Activated CD8-positive, alpha-beta memory T cell treated with anti-CD3 and anti-CD28 coated beads, Interleukin-2, amount 50 U/mL, for 48 hours (primary cell): ENCODE measurements around the gene RIMS4.

Source experiments
- DNase-seq: peaks from one replicate; pipeline ENCODE4 v3.0.0-alpha.2; 2020

Gene RIMS4

DNA sequence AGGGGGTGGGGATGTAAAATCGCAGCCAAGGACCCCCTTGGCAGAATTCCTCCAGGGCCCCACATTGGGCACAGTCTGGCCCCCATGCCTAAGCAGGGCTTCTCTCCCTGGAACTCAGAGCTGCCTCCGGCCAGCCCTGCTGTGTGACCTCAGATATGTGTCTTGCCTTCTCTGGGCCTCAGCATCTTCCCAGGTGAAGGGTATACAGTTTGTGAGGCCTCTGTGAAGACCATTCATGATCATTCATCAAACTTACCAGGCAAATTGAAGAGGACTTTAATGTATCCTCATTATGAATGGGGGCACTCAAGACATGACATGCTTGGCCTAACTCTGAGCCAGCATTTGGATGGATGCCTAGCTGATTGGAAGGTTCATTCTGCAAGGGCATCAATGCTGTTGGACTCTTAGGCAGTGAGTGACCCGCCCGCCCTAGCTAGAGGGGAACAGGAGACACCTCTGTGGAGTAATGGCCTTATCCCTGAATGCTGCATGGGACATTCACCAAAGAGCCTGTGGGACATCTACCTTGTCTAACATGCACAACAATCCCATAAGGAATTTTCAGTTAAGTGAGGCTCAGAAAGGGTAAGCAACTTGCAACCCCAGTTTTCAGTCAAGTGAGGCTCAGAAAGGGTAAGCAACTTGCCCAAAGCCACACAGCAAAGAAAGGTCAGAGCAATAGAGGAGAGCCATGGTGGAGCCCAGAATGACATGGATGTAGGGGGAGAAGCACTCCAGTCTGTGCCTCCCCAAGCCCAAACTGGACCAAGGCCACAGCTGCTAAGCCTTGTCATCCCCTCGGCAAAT is 94.6 kb downstream of the RIMS4 start:
- DNase-seq, result no peak

DNA sequence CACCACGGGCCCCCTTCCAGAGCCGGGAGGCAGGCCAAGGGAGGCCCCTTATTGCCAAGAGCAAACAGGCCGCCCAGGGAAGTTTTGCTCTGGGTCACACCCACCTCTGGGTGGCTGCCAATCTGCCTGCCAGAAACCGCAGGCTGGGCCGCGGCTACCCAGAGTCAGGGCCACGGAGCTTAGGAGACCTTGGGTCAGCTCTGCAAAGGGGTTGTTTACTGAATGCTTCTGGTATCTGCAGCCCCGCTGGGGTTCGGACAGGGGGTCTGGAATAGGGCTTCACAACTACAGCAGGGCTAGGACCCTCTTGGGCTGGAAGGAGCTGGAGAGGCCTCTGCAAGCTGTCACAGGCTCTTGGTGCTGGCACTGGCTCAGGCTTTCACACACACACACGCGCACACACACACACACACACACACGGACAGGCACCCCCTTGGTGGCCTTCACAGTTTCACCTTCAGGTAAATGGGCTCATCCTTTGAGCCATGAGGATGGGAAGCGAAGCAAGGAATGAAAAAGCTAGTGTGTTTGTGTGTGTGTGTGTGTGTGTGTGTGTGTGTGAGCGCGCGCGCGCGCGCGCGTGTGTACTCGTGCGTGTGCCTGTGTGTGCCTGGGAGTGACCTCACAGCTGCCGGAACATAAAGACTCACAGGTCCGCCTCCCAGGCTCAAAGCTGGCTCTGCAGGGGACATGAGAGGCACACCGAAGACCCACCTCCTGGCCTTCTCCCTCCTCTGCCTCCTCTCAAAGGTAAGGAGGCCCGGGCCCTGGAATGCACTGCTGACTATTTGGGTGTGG is 95.4 kb downstream of the RIMS4 start, which contains the start of gene CCN5:
CCN5 (plus strand) TSS at position 669 of the 798 bp plus-strand sequence; CDS start at position 691, 22 bp downstream.
- DNase-seq, result no peak

DNA sequence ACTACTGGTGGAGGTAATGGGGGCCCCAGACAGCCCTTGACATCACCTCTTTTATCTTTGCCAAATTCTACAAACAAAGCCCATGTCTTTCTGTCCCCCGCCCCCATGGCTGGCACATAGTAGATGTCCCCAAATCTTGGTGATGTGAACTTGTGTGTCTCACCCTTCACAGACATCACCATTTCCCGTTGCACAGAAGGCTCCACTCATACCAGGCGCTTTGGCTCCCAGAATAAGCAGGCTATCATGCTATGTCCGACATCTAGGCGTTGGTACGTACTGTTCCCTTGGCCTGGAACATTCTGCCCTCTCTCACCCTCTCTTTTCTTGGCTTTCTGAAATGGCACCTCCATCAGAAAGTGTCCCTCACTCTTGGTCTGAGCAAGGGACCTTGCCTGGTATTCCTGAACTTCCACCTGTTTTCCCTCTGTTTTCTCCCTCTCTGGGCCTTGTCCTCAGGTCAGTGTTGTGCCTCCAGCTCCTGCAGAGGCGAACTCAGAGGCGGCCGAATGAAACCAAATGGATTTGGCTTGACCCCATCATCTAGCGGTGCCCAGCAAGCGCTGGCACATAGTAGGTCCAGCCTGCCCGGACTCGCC is 96.1 kb downstream of the RIMS4 start:
- DNase-seq, result no peak

- DNase-seq, result no peak
These were observed 99.1 kb downstream of the RIMS4 start for GRCh38 chr20:44711237-44711636.

DNA sequence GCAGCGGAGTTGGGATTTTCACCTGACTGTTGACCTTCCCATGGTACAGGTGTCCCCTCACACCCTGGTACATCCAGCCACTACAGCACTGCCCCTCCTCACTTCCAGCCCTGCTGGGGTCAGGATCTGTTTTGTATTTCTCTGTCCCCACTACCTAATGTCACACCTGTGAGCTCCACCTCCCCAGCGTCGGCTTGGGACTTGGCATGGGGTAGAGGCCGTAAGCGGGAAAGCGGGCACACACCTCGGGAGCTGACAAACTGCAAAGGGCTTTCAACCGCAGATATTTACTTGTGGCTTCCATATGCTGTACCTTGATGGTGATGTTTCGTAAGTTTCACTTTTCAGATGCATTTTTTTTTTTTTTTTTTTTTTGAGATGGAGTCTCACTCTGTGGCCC is 100.5 kb downstream of the RIMS4 start:
- no peak for DNase-seq

DNA sequence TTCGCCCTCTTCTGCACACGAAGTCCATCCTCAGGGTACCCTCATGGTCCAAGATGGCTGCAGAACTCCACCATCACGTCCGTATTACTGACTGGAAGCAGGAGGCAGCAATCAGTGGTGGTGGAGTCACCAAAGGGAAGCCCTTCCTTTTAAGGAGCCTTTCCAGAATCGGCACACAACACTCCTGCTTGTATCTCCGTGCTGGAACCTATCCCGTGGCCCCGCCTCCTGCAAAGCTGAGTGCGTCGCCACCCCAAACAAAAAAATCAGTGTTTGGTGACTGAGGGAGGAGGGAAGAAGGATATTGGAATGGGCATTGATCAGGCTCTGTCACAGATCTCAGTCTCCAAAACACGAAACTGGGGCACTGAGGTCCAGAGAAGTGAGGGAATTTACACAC is 101.0 kb downstream of the RIMS4 start:
- no peak for DNase-seq

- DNase-seq, result no peak
These were observed 103.2 kb downstream of the RIMS4 start for GRCh38 chr20:44707018-44707579.

DNA sequence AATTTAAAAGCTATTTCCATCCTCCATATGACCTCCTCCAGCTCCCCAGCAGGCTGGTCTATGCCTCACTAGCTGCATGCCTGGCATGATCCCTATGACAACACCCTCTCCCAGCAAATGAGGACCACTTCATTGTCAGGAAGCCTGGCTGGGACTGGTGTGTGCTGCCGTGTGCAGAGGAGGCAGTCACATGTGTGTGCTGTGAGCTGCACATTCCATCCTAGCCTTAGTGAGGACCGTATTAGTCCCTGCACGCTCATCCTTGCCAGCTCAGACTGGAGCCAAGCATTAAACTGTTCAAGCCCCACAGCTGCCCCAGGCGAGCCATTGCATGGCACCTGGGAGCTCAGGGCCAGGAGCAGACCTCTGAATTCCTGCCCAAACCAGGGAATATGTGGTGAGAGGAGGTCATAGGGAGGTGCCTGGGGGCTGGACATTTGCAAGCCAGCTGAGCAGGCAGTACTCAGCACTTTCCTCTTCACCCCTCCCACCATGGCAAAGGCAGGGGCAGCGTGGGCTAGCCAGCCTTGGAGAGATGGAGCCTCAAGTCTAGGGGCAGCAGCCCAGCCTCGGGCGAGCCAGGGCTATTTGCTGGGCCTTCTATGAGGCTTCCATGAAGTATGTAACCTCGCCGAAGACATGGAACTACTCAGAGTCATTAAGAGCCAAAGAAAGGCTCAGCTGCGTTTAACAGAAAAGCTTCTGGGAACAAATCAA is 103.9 kb downstream of the RIMS4 start:
- no peak for DNase-seq

GRCh38 chr20:44705364-44706094 is 104.8 kb downstream of the RIMS4 start:
- no peak for DNase-seq

- no peak for DNase-seq
These were observed 105.8 kb downstream of the RIMS4 start for GRCh38 chr20:44704551-44704971.

- no peak for DNase-seq
These were observed 106.3 kb downstream of the RIMS4 start for GRCh38 chr20:44703956-44704488.

- DNase-seq, result no peak
These were observed 107.0 kb downstream of the RIMS4 start for GRCh38 chr20:44703183-44703925.

GRCh38 chr20:44702776-44703175 is 107.6 kb downstream of the RIMS4 start:
- DNase-seq, result no peak

GRCh38 chr20:44701858-44702256 is 108.5 kb downstream of the RIMS4 start:
- DNase-seq, result no peak
